SK-N-SH (cell line): ENCODE measurements around the gene TMEM115. TPM values are rescaled to one million over a fixed set of nuclear protein-coding genes. Genes with fewer than 3 reads are reported as not detected.

Experiments
- CTCF ChIA-PET: fragments of 300-600, 350-600 bp; formaldehyde crosslinking; extraction: SDS; loops from one replicate; lab custom pipeline; 2021; lab: Yijun Ruan, JAX
- POLR2A ChIA-PET: fragments of 350-600 bp; sonication (Branson Sonifier 250); formaldehyde crosslinking; extraction: SDS; loops from one replicate; lab custom pipeline; 2020; ENCODE audit warnings: antibody characterized with exemption, inconsistent platforms; lab: Yijun Ruan, JAX
- DNase-seq: peaks from one replicate; pipeline ENCODE4 v3.0.0; 2012
- H2AFZ ChIP-seq: fragments of 200-600 bp; sonication (generic); 2 replicates; pipeline ENCODE4 v1.8.1; 2016; ENCODE audit warnings: antibody characterized with exemption, mild to moderate bottlenecking, low read depth
- H3F3A ChIP-seq: fragments of 200-600 bp; sonication (generic); replicated peaks from 2 replicates; pipeline ENCODE3; 2016; ENCODE audit warnings: antibody characterized with exemption, mild to moderate bottlenecking; ENCODE audit not compliant: insufficient read depth
- H3K27ac ChIP-seq, 2 experiments: fragments of 200-500 bp in 1 of 2; fragments of 200-600 bp in 1 of 2; sonication (Bioruptor generic) in 1 of 2; sonication (generic), shearing (Covaris generic) in 1 of 2; 2 replicates each; pipeline versions ENCODE4 v1.5.1 to v1.6.1; 2014 to 2016; ENCODE audit warnings: low read depth in 2 of 2, inconsistent platforms in 1 of 2, low read length in 1 of 2, mild to moderate bottlenecking in 1 of 2, mixed read lengths in 1 of 2
- H3K27me3 ChIP-seq: fragments of 200-600 bp; sonication (generic), shearing (Covaris generic); 2 replicates; pipeline ENCODE4 v1.6.1; 2016; ENCODE audit warnings: mixed run types; ENCODE audit not compliant: insufficient read depth
- H3K36me3 ChIP-seq, 2 experiments: fragments of 200-500 bp in 1 of 2; fragments of 200-600 bp in 1 of 2; sonication (Bioruptor generic) in 1 of 2; sonication (generic) in 1 of 2; replicated peaks in 1 of 2; 2 replicates each; pipeline versions ENCODE3 to v1.5.1; 2014 to 2016; ENCODE audit warnings: low read length in 1 of 2, mild to moderate bottlenecking in 1 of 2; ENCODE audit not compliant: insufficient read depth in 2 of 2, control insufficient read depth in 1 of 2
- H3K4me1 ChIP-seq, 2 experiments: fragments of 200-500 bp in 1 of 2; fragments of 200-600 bp in 1 of 2; sonication (Bioruptor generic) in 1 of 2; sonication (generic), shearing (Covaris generic) in 1 of 2; 2 replicates each; pipeline versions ENCODE4 v1.5.1 to v1.6.1; 2014 to 2016; ENCODE audit warnings: low read depth in 1 of 2, low read length in 1 of 2, mixed run types in 1 of 2; ENCODE audit not compliant: insufficient read depth in 2 of 2, control insufficient read depth in 1 of 2
- H3K4me2 ChIP-seq: fragments of 200-600 bp; sonication (generic), shearing (Covaris generic); 2 replicates; pipeline ENCODE4 v1.6.1; 2017; ENCODE audit warnings: mixed run types
- H3K4me3 ChIP-seq, 2 experiments: fragments of 200-500 bp in 1 of 2; fragments of 200-600 bp in 1 of 2; sonication (Bioruptor generic) in 1 of 2; sonication (generic), shearing (Covaris generic) in 1 of 2; 2 replicates each; pipeline versions ENCODE4 v1.5.1 to v1.8.1; 2014 to 2016; ENCODE audit warnings: low read depth in 2 of 2, inconsistent platforms in 1 of 2, low read length in 1 of 2, mild to moderate bottlenecking in 1 of 2, mixed read lengths in 1 of 2, moderate library complexity in 1 of 2
- H3K79me2 ChIP-seq: fragments of 200-600 bp; sonication (generic); 2 replicates; pipeline ENCODE4 v1.8.1; 2017; ENCODE audit warnings: mild to moderate bottlenecking; ENCODE audit not compliant: insufficient read depth
- H3K9ac ChIP-seq: fragments of 200-600 bp; sonication (generic); 2 replicates; pipeline ENCODE4 v1.6.1; 2017; ENCODE audit warnings: mixed run types
- H3K9me2 ChIP-seq: fragments of 200-600 bp; sonication (generic); 2 replicates; pipeline ENCODE4 v1.6.1; 2017; ENCODE audit warnings: mixed run types
- H3K9me3 ChIP-seq: fragments of 200-600 bp; sonication (generic); 2 replicates; pipeline ENCODE4 v1.6.1; 2017; ENCODE audit warnings: mixed run types, mild to moderate bottlenecking, moderate library complexity
- H4K20me1 ChIP-seq: fragments of 200-600 bp; sonication (generic); 2 replicates; pipeline ENCODE4 v1.6.1; 2017; ENCODE audit warnings: mild to moderate bottlenecking, mixed run types; ENCODE audit not compliant: insufficient read depth
- EP300 ChIP-seq, 2 experiments: IDR thresholded peaks; 2 replicates each; pipeline versions ENCODE4 v1.4.0 to v1.6.1; 2012; ENCODE audit warnings: borderline replicate concordance in 1 of 2, low read depth in 1 of 2, low read length in 1 of 2
- EZH2phosphoT487 ChIP-seq: fragments of 200-600 bp; sonication (generic); IDR thresholded peaks from 2 replicates; pipeline ENCODE4 v1.6.1; 2017; ENCODE audit warnings: low read depth, mixed run types, mild to moderate bottlenecking, antibody characterized with exemption, moderate library complexity, borderline replicate concordance
- FOSL2 ChIP-seq: IDR thresholded peaks from 2 replicates; pipeline ENCODE4 v1.4.0; 2012; ENCODE audit warnings: low read depth, mild to moderate bottlenecking, moderate library complexity, borderline replicate concordance
- FOXJ3 ChIP-seq: sonication (generic); formaldehyde crosslinking; IDR thresholded peaks from 2 replicates; pipeline ENCODE4 v1.5.1; 2020; ENCODE audit warnings: mild to moderate bottlenecking, missing genetic modification reagents
- FOXM1 ChIP-seq: IDR thresholded peaks from 2 replicates; pipeline ENCODE4 v1.4.0; 2012; ENCODE audit warnings: low read depth, mild to moderate bottlenecking
- MXI1 ChIP-seq: IDR thresholded peaks from 2 replicates; pipeline ENCODE4 v1.6.1; 2012; ENCODE audit warnings: mild to moderate bottlenecking, low read depth, low read length, improper control_type of control experiment
- NRF1 ChIP-seq: IDR thresholded peaks from 2 replicates; pipeline ENCODE4 v1.6.1; 2012; ENCODE audit warnings: low read depth, mild to moderate bottlenecking, low read length
- PBX3 ChIP-seq: IDR thresholded peaks from 2 replicates; pipeline ENCODE4; 2012
- RAD21 ChIP-seq: IDR thresholded peaks from 2 replicates; pipeline ENCODE4 v1.6.1; 2012; ENCODE audit warnings: mild to moderate bottlenecking, low read length
- RCOR1 ChIP-seq: fragments of 150-350 bp; IDR thresholded peaks from 2 replicates; pipeline ENCODE4 v1.6.1; 2017; ENCODE audit warnings: antibody characterized with exemption, low read length
- REST ChIP-seq: IDR thresholded peaks from 2 replicates; pipeline ENCODE4 v1.6.1; 2012; ENCODE audit warnings: mild to moderate bottlenecking, low read depth, low read length, moderate library complexity
- RXRA ChIP-seq: IDR thresholded peaks from 2 replicates; pipeline ENCODE4 v1.4.0; 2012; ENCODE audit warnings: low read depth, mild to moderate bottlenecking, borderline replicate concordance
- SIN3A ChIP-seq: IDR thresholded peaks from 2 replicates; pipeline ENCODE4 v1.6.1; 2012; ENCODE audit warnings: low read depth, mild to moderate bottlenecking, low read length, moderate library complexity, borderline replicate concordance
- SMC3 ChIP-seq: IDR thresholded peaks from 2 replicates; pipeline ENCODE4 v1.6.1; 2012; ENCODE audit warnings: low read depth, low read length, improper control_type of control experiment
- TEAD4 ChIP-seq: IDR thresholded peaks from 2 replicates; pipeline ENCODE4 v1.4.0; 2012; ENCODE audit warnings: mild to moderate bottlenecking, borderline replicate concordance; ENCODE audit not compliant: insufficient read depth
- YY1 ChIP-seq: IDR thresholded peaks from 2 replicates; pipeline ENCODE4 v1.4.0; 2012; ENCODE audit warnings: low read depth, mild to moderate bottlenecking
- WGBS: methylation state at CpG from one replicate; pipeline ENCODE4 v1.1.6; 2017; ENCODE audit warnings: low lambda C conversion rate; 5-methylcytosine and 5-hydroxymethylcytosine counted together
- polyA plus RNA-seq, 3 experiments: library from polyadenylated mRNA; depleted of rRNA; stranded (reverse); fragments of >200 nt; gene quantifications; 2 replicates each; pipeline ENCODE4 v1.2.3, GENCODE V29; 2012
- TF ChIP-seq, protein P1 (sequence below): IDR thresholded peaks from 2 replicates; pipeline ENCODE4 v1.4.0; 2012; ENCODE audit warnings: low read depth
- TF ChIP-seq, protein P2 (sequence below): fragments of 200-600 bp; sonication (generic); IDR thresholded peaks from 2 replicates; pipeline ENCODE4 v1.6.1; 2017; ENCODE audit warnings: antibody characterized with exemption, mild to moderate bottlenecking, moderate library complexity
- TF ChIP-seq, protein P3 (sequence below): fragments of 150-350 bp; IDR thresholded peaks from 2 replicates; pipeline ENCODE4 v1.6.1; 2017; ENCODE audit warnings: antibody characterized with exemption, low read length, low read depth, borderline replicate concordance
- TF ChIP-seq, protein P4 (sequence below): fragments of 150-350 bp; IDR thresholded peaks from 2 replicates; pipeline ENCODE4 v1.6.1; 2016; ENCODE audit warnings: mild to moderate bottlenecking, low read depth, low read length

Gene TMEM115
- polyA plus RNA-seq, 1 of the 3 experiments (the other 2 are of a cell fraction) = 47.8 TPM

DNA sequence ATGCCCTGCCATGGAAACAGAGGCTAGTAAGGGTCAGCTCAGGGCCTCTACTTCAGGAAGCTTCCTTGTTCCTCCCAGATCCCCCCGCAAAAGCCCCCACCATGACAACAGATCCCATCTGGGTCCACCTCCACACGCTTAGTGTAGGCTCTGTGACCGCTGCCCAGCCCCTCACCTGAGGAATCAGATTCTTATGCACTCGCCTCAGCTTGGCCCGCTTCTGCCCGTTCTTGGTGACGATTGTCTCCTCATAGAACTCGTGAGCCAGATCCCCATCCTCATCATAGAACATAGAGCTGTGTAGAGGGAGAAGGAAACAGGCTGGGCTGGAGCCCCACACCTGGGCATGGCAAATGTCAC, 33.2 kb downstream of the TMEM115 start:
- no peak overlapping the region for H3K4me3 ChIP-seq
- no peak overlapping the region for H3K9ac ChIP-seq
- no peaks in the 10 kb centered on the region for H3K27me3 ChIP-seq
- H3K4me2 ChIP-seq = no peak overlapping the region
- H2AFZ ChIP-seq = no peak overlapping the region
- H3K9me2 ChIP-seq = no peaks in the 10 kb centered on the region
- peaks cover 29% of the 10 kb centered on the region for H3K79me2 ChIP-seq
- peaks cover 36% of the 10 kb centered on the region for H3F3A ChIP-seq
- ChIA-PET CTCF (interaction anchor here (1.5 kb wide), 1 partner anchor 9 kb away, joined by 4 read pairs; no protein-coding TSS in a partner anchor), POLR2A (no interaction called here)
- TF ChIP-seq, protein P1, sequence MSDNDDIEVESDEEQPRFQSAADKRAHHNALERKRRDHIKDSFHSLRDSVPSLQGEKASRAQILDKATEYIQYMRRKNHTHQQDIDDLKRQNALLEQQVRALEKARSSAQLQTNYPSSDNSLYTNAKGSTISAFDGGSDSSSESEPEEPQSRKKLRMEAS = no peak
- TF ChIP-seq, protein P2, sequence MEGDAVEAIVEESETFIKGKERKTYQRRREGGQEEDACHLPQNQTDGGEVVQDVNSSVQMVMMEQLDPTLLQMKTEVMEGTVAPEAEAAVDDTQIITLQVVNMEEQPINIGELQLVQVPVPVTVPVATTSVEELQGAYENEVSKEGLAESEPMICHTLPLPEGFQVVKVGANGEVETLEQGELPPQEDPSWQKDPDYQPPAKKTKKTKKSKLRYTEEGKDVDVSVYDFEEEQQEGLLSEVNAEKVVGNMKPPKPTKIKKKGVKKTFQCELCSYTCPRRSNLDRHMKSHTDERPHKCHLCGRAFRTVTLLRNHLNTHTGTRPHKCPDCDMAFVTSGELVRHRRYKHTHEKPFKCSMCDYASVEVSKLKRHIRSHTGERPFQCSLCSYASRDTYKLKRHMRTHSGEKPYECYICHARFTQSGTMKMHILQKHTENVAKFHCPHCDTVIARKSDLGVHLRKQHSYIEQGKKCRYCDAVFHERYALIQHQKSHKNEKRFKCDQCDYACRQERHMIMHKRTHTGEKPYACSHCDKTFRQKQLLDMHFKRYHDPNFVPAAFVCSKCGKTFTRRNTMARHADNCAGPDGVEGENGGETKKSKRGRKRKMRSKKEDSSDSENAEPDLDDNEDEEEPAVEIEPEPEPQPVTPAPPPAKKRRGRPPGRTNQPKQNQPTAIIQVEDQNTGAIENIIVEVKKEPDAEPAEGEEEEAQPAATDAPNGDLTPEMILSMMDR = no peak
- TF ChIP-seq YY1 = no peak
- no peak for TF ChIP-seq RAD21
- TF ChIP-seq MXI1 = no peak
- TF ChIP-seq FOSL2 = no peak
- TF ChIP-seq EZH2phosphoT487 = no peak
- no peak for TF ChIP-seq REST
- TF ChIP-seq, protein P3, sequence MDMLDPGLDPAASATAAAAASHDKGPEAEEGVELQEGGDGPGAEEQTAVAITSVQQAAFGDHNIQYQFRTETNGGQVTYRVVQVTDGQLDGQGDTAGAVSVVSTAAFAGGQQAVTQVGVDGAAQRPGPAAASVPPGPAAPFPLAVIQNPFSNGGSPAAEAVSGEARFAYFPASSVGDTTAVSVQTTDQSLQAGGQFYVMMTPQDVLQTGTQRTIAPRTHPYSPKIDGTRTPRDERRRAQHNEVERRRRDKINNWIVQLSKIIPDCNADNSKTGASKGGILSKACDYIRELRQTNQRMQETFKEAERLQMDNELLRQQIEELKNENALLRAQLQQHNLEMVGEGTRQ = no peak
- no peak for TF ChIP-seq RCOR1
- no peak for TF ChIP-seq SIN3A
- TF ChIP-seq, protein P4, sequence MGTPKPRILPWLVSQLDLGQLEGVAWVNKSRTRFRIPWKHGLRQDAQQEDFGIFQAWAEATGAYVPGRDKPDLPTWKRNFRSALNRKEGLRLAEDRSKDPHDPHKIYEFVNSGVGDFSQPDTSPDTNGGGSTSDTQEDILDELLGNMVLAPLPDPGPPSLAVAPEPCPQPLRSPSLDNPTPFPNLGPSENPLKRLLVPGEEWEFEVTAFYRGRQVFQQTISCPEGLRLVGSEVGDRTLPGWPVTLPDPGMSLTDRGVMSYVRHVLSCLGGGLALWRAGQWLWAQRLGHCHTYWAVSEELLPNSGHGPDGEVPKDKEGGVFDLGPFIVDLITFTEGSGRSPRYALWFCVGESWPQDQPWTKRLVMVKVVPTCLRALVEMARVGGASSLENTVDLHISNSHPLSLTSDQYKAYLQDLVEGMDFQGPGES = no peak
- TF ChIP-seq TEAD4 = no peak
- no peak for TF ChIP-seq PBX3
- no peak for TF ChIP-seq RXRA
- no peak for TF ChIP-seq FOXJ3 (CRISPR knock-in tag)
- TF ChIP-seq EP300 (IDR thresholded peaks at IDR 0.05; ENCODE audit: borderline replicate concordance in 1 of 2, low read depth in 1 of 2, low read length in 1 of 2) = no peak
- no peak for TF ChIP-seq FOXM1
- no peak for TF ChIP-seq SMC3
- TF ChIP-seq NRF1 = no peak
- peaks cover 0 to 25% of the 10 kb centered on the region in 2 experiments; a peak in 2 of 4 replicates for H3K4me1 ChIP-seq
- peaks cover 4 to 36% of the 10 kb centered on the region in 2 experiments for H3K36me3 ChIP-seq
- no peak overlapping the region for H3K27ac ChIP-seq
- no peaks in the 10 kb centered on the region for H3K9me3 ChIP-seq
- 92% methylated on average over 8 of the region's 8 CpGs for WGBS
- H4K20me1 ChIP-seq = no peaks in the 10 kb centered on the region
- DNase-seq = no peak
